Caco-2 (cell line): ENCODE data around the gene TPM1. TPM values are rescaled to one million over a fixed set of nuclear protein-coding genes. Genes with fewer than 3 reads are reported as not detected.
"Not testable (repeated sequence)": the region's sequence is repeated elsewhere in the genome, so short reads cannot be mapped to it uniquely, and the experiment has no call there.

Source experiments
- BruUV-seq: library from RNA; stranded (reverse); fragments of 400-500 nt; replicated peaks from 2 replicates; lab custom pipeline; 2021; lab: Mats Ljungman, UMichigan
- CTCF ChIA-PET: fragments of 300-600 bp; sonication (Branson Sonifier 250); formaldehyde crosslinking; loops from one replicate; lab custom pipeline; 2022; ENCODE audit warnings: antibody characterized with exemption; lab: Charles Lee
- POLR2A ChIA-PET: fragments of 300-600 bp; sonication (Branson Sonifier 250); formaldehyde crosslinking; loops from one replicate; lab custom pipeline; 2022; ENCODE audit warnings: antibody characterized with exemption; lab: Charles Lee
- DNase-seq, 2 experiments: peaks; one replicate each; pipeline versions ENCODE4 v3.0.0 to v3.0.0-alpha.2; 2020 to 2022
- H3K27me3 ChIP-seq: replicated peaks from 2 replicates; pipeline ENCODE4 v1.6.0; 2011; ENCODE audit warnings: low read length; ENCODE audit not compliant: control insufficient read depth, insufficient read depth
- H3K36me3 ChIP-seq: 2 replicates; pipeline ENCODE4 v1.5.1; 2011; ENCODE audit warnings: low read length; ENCODE audit not compliant: control insufficient read depth, insufficient read depth
- H3K4me1 ChIP-seq: fragments of 250-450 bp; sonication (Bioruptor Pico); 2 replicates; pipeline ENCODE4 v1.5.1; 2020; ENCODE audit warnings: mild to moderate bottlenecking
- H3K4me3 ChIP-seq: 2 replicates; pipeline ENCODE4 v1.5.1; 2011; ENCODE audit warnings: low read depth, mild to moderate bottlenecking, control low read depth, low read length
- H3K9me3 ChIP-seq: fragments of 250-450 bp; sonication (Bioruptor Pico); 2 replicates; pipeline ENCODE4 v1.5.1; 2020; ENCODE audit warnings: mild to moderate bottlenecking, moderate library complexity
- H3K27ac Mint-ChIP-seq: one replicate; pipeline ENCODE4 v1.8.0; 2022; ENCODE audit warnings: mixed read lengths; ENCODE audit not compliant: unreplicated experiment
- H3K27me3 Mint-ChIP-seq: one replicate; pipeline ENCODE4 v1.8.0; 2022; ENCODE audit warnings: mixed read lengths; ENCODE audit not compliant: insufficient read depth, unreplicated experiment
- H3K36me3 Mint-ChIP-seq: one replicate; pipeline ENCODE4 v1.8.0; 2022; ENCODE audit warnings: mild to moderate bottlenecking, mixed read lengths; ENCODE audit not compliant: insufficient read depth, unreplicated experiment
- H3K4me1 Mint-ChIP-seq: one replicate; pipeline ENCODE4 v1.8.0; 2022; ENCODE audit warnings: low read depth, mixed read lengths; ENCODE audit not compliant: unreplicated experiment
- H3K4me3 Mint-ChIP-seq: one replicate; pipeline ENCODE4 v1.8.0; 2022; ENCODE audit warnings: mild to moderate bottlenecking, moderate library complexity, mixed read lengths; ENCODE audit not compliant: unreplicated experiment
- H3K9me3 Mint-ChIP-seq: one replicate; pipeline ENCODE4 v1.8.0; 2022; ENCODE audit warnings: mixed read lengths; ENCODE audit not compliant: unreplicated experiment
- CTCF ChIP-seq, 2 experiments: fragments of 200-600 bp in 1 of 2; IDR thresholded peaks; 1 replicate in 1 of 2; 2 replicates in 1 of 2; pipeline versions ENCODE4 v1.5.1 to v1.8.0; 2011 to 2022; ENCODE audit warnings: antibody characterized with exemption in 1 of 2, control low read depth in 1 of 2, inconsistent platforms in 1 of 2, low read depth in 1 of 2, low read length in 1 of 2, mild to moderate bottlenecking in 1 of 2, moderate library complexity in 1 of 2; ENCODE audit not compliant: insufficient read depth in 1 of 2, severe bottlenecking in 1 of 2, unreplicated experiment in 1 of 2
- intact Hi-C: fragments of 100-400 bp; cut with micrococcal nuclease; formaldehyde crosslinking; loops from one replicate; pipeline ENCODE4 v1.10.0; 2022; ENCODE audit not compliant: unreplicated experiment
- total RNA-seq: library from RNA; stranded (reverse); gene quantifications from 2 replicates; pipeline ENCODE4 v1.2.3, GENCODE V29; 2022

TPM1 gene
- total RNA-seq, 1 experiment from 2014 or later, result 193 TPM

GRCh38 chr15:63096178-63096577, 53.6 kb downstream of the TPM1 start:
- Histone ChIP-seq H3K9me3 (no peaks in the 10 kb centered on the region), H3K4me1 (peaks cover 6% of the 10 kb centered on the region), H3K27me3 (no peaks in the 10 kb centered on the region), H3K4me3 (no peak overlapping the region), H3K36me3 (no peaks in the 10 kb centered on the region)
- no peak for DNase-seq
- Mint-ChIP-seq H3K27me3 (no peaks in the 10 kb centered on the region), H3K9me3 (no peaks in the 10 kb centered on the region), H3K27ac (no peak overlapping the region), H3K4me3 (no peak overlapping the region), H3K4me1 (peaks cover 6% of the 10 kb centered on the region), H3K36me3 (no peaks in the 10 kb centered on the region)
- ChIA-PET POLR2A (no interaction called here), CTCF (no interaction called here)
- intact Hi-C loops, result loop anchor here (10.0 kb wide), 1 partner anchor 251 kb away; no protein-coding TSS in a partner anchor
- no TSS peak for BruUV-seq
- TF ChIP-seq CTCF (IDR thresholded peaks at IDR 0.05; ENCODE audit: insufficient read depth in 1 of 2, low read depth in 1 of 2, low read length in 1 of 2, severe bottlenecking in 1 of 2, unreplicated experiment in 1 of 2), result no peak

GRCh38 chr15:63098901-63099300, 56.4 kb downstream of the TPM1 start:
- DNase-seq, H3K36me3 ChIP-seq, H3K27ac Mint-ChIP-seq, POLR2A ChIA-PET, H3K36me3 Mint-ChIP-seq, H3K27me3 ChIP-seq, H3K4me1 Mint-ChIP-seq, H3K9me3 Mint-ChIP-seq, H3K4me1 ChIP-seq, H3K9me3 ChIP-seq, H3K4me3 Mint-ChIP-seq, BruUV-seq, H3K4me3 ChIP-seq, CTCF ChIA-PET, H3K27me3 Mint-ChIP-seq: not testable (repeated sequence)
- intact Hi-C loops, result loop anchor here (10.0 kb wide), 1 partner anchor 254 kb away; no protein-coding TSS in a partner anchor

GRCh38 chr15:63099581-63099980, 57.0 kb downstream of the TPM1 start:
- H3K36me3 ChIP-seq, H3K9me3 Mint-ChIP-seq, BruUV-seq, CTCF ChIA-PET, H3K4me3 ChIP-seq, H3K27me3 ChIP-seq, DNase-seq, H3K27me3 Mint-ChIP-seq, H3K27ac Mint-ChIP-seq, H3K36me3 Mint-ChIP-seq, H3K4me1 Mint-ChIP-seq, H3K9me3 ChIP-seq, H3K4me1 ChIP-seq, H3K4me3 Mint-ChIP-seq: not testable (repeated sequence)
- POLR2A ChIA-PET, result interaction anchor here (0.6 kb wide), 1 partner anchor 51 kb away, joined by 5 read pairs; no protein-coding TSS in a partner anchor
- intact Hi-C loops, result loop anchor here (10.0 kb wide), 1 partner anchor 255 kb away; no protein-coding TSS in a partner anchor

GRCh38 chr15:63103416-63103815, 60.9 kb downstream of the TPM1 start:
- no peak for TF ChIP-seq CTCF (IDR thresholded peaks at IDR 0.05; ENCODE audit: insufficient read depth in 1 of 2, low read depth in 1 of 2, low read length in 1 of 2, severe bottlenecking in 1 of 2, unreplicated experiment in 1 of 2)
- H3K36me3 ChIP-seq, result no peaks in the 10 kb centered on the region
- no TSS peak for BruUV-seq
- H3K27me3 ChIP-seq, result no peaks in the 10 kb centered on the region
- Mint-ChIP-seq H3K4me1 (no peaks in the 10 kb centered on the region), H3K9me3 (no peaks in the 10 kb centered on the region), H3K27ac (no peak overlapping the region), H3K4me3 (no peak overlapping the region), H3K27me3 (no peaks in the 10 kb centered on the region), H3K36me3 (no peaks in the 10 kb centered on the region)
- no peak for DNase-seq
- no peaks in the 10 kb centered on the region for H3K9me3 ChIP-seq
- POLR2A ChIA-PET, result no interaction called here
- H3K4me3 ChIP-seq, result no peak overlapping the region
- intact Hi-C loops, result no loop called here
- CTCF ChIA-PET, result interaction anchor here (1.0 kb wide), 1 partner anchor 55 kb away, joined by 4 read pairs; no protein-coding TSS in a partner anchor
- no peaks in the 10 kb centered on the region for H3K4me1 ChIP-seq
